Sigmoid colon (tissue), 3 donors: ENCODE measurements around the gene NCCRP1.
"Not testable (repeated sequence)": the region's sequence is repeated elsewhere in the genome, so short reads cannot be mapped to it uniquely, and the experiment has no call there.

Experiments
- POLR2A ChIP-seq, 2 donors: fragments of 450-650 bp; IDR thresholded peaks; one replicate each; pipeline ENCODE4 v1.6.1; 2016; ENCODE audit warnings: antibody characterized with exemption in 2 of 2, mild to moderate bottlenecking in 2 of 2, moderate library complexity in 2 of 2
- TF ChIP-seq, protein P1 (sequence below), 4 experiments: fragments of 450-650 bp in 3 of 4; fragments of 200-600 bp in 1 of 4; IDR thresholded peaks; one replicate each; pipeline ENCODE4 v1.5.1; 2016 to 2019; ENCODE audit warnings: antibody characterized with exemption in 4 of 4, mild to moderate bottlenecking in 3 of 4, moderate library complexity in 2 of 4

DNA sequence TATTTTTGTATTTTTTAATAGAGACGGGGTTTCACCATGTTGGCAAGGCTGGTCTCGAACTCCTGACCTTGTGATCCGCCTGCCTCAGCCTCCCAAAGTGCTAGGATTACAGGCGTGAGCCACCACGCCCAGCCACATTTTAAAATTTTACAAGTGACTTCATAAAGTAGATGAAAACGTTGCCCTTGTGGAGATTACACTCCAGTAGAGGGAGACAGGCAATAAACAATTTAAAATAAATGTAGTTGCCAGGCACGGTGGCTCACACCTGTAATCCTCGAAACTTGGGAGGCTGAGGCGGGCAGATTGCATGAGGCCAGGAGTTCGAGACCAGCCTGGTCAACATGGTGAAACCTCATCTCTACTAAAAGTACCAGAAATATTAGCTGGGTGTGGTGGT lies 22.3 kb downstream of the NCCRP1 start:
- not testable (repeated sequence) for TF ChIP-seq POLR2A (IDR thresholded peaks at IDR 0.05)
- TF ChIP-seq, protein P1, sequence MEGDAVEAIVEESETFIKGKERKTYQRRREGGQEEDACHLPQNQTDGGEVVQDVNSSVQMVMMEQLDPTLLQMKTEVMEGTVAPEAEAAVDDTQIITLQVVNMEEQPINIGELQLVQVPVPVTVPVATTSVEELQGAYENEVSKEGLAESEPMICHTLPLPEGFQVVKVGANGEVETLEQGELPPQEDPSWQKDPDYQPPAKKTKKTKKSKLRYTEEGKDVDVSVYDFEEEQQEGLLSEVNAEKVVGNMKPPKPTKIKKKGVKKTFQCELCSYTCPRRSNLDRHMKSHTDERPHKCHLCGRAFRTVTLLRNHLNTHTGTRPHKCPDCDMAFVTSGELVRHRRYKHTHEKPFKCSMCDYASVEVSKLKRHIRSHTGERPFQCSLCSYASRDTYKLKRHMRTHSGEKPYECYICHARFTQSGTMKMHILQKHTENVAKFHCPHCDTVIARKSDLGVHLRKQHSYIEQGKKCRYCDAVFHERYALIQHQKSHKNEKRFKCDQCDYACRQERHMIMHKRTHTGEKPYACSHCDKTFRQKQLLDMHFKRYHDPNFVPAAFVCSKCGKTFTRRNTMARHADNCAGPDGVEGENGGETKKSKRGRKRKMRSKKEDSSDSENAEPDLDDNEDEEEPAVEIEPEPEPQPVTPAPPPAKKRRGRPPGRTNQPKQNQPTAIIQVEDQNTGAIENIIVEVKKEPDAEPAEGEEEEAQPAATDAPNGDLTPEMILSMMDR (IDR thresholded peaks at IDR 0.05), result not testable (repeated sequence)
